ENCODE data around the gene DDN. TPM values are rescaled to one million over a fixed set of nuclear protein-coding genes. Genes with fewer than 3 reads are reported as not detected.

Gene DDN
- total and polyA plus RNA-seq, 2 donors (not counting 1 experiment from before 2014, with no cell fraction given), result 0.10 to 0.75 TPM

DNA sequence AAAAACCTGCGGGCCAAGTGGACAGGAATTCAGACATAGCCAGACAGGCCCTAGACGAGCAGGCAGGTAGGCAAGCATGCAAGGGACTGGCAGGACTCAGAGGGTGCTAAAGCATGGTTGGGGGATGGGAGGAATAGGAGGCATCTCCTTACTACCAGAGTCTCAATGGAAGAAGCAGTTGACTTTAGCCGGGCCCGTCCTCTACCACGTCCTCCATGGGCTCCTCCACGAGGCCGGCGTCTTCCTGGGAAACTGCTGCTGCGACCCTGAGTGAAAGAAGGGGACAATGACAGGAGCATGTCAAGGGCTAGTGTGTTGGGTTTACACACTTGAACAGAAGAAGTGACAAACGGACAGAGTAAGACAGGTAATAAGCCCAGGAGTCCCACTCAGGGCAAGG, 49.8 kb upstream of the DDN start:
- H3K27me3 Mint-ChIP-seq, result no peaks in the 10 kb centered on the region
- ChIA-PET POLR2A (interaction anchor here (1.3 kb wide), 1 partner anchor 21 kb away, joined by 3 read pairs; the partner anchor contains the start of gene RHEBL1), CTCF (interaction anchor here (1.2 to 2.0 kb wide), 2 partner anchors 15 to 27 kb away, joined by 3 to 9 read pairs; no protein-coding TSS in a partner anchor)
- no peaks in the 10 kb centered on the region for H3K9me3 Mint-ChIP-seq (ENCODE audit: insufficient read depth)
- Histone ChIP-seq H3K36me3 (replicated peaks in 1 of 2; ENCODE audit: control extremely low read depth in 1 of 2, control insufficient read depth in 1 of 2, extremely low read depth in 1 of 2, insufficient read depth in 2 of 2, low read length in 1 of 2) (peaks cover 2 to 97% of the 10 kb centered on the region in 2 experiments), H2AFZ (ENCODE audit: insufficient read depth, low read depth, low read length, poor library complexity, severe bottlenecking) (no peak overlapping the region), H3K4me2 (replicated peaks; ENCODE audit: low read depth, low read length, poor library complexity, severe bottlenecking) (no peak overlapping the region), H3K9me3 (ENCODE audit: control extremely low read depth in 1 of 3, control insufficient read depth in 2 of 3, insufficient read depth in 1 of 3, low read length in 2 of 3) (no peaks in the 10 kb centered on the region), H3K27me3 (replicated peaks in 1 of 4; ENCODE audit: control extremely low read depth in 1 of 4, control insufficient read depth in 3 of 4, insufficient read depth in 4 of 4, low read length in 3 of 4) (no peaks in the 10 kb centered on the region), H3K27ac (ENCODE audit: low read length in 2 of 2) (no peak overlapping the region), H3K9ac (ENCODE audit: low read length) (no peak overlapping the region), H3K4me1 (ENCODE audit: control insufficient read depth in 2 of 2, insufficient read depth in 2 of 2, low read length in 2 of 2) (no peaks in the 10 kb centered on the region), H3K79me2 (ENCODE audit: control insufficient read depth, insufficient read depth, low read length) (peaks cover 73% of the 10 kb centered on the region), H4K20me1 (ENCODE audit: control insufficient read depth, insufficient read depth, low read length, poor library complexity, severe bottlenecking) (peaks cover 66% of the 10 kb centered on the region), H3K4me3 (ENCODE audit: control extremely low read depth in 1 of 5, extremely low read depth in 1 of 5, insufficient read depth in 1 of 5, low read depth in 2 of 5, low read length in 4 of 5) (no peak overlapping the region)
- H3K4me1 Mint-ChIP-seq, result peaks cover under 1% of the 10 kb centered on the region
- no peak for ATAC-seq (ENCODE audit: low read depth)
- WGBS (ENCODE audit: insufficient coverage), result 95% methylated on average over 8 of the region's 10 CpGs
- intact Hi-C loops (cut with micrococcal nuclease), result no loop called here
- DNase-seq, result no peak
- TF ChIP-seq EZH2 (IDR thresholded peaks at IDR 0.05; ENCODE audit: borderline replicate concordance, insufficient read depth, low read depth, low read length, poor library complexity, severe bottlenecking), result no peak
- TF ChIP-seq, protein P1, sequence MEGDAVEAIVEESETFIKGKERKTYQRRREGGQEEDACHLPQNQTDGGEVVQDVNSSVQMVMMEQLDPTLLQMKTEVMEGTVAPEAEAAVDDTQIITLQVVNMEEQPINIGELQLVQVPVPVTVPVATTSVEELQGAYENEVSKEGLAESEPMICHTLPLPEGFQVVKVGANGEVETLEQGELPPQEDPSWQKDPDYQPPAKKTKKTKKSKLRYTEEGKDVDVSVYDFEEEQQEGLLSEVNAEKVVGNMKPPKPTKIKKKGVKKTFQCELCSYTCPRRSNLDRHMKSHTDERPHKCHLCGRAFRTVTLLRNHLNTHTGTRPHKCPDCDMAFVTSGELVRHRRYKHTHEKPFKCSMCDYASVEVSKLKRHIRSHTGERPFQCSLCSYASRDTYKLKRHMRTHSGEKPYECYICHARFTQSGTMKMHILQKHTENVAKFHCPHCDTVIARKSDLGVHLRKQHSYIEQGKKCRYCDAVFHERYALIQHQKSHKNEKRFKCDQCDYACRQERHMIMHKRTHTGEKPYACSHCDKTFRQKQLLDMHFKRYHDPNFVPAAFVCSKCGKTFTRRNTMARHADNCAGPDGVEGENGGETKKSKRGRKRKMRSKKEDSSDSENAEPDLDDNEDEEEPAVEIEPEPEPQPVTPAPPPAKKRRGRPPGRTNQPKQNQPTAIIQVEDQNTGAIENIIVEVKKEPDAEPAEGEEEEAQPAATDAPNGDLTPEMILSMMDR (IDR thresholded peaks at IDR 0.05), result no peak
- H3K4me3 Mint-ChIP-seq, result no peak overlapping the region
- no peak overlapping the region for H3K27ac Mint-ChIP-seq

DNA sequence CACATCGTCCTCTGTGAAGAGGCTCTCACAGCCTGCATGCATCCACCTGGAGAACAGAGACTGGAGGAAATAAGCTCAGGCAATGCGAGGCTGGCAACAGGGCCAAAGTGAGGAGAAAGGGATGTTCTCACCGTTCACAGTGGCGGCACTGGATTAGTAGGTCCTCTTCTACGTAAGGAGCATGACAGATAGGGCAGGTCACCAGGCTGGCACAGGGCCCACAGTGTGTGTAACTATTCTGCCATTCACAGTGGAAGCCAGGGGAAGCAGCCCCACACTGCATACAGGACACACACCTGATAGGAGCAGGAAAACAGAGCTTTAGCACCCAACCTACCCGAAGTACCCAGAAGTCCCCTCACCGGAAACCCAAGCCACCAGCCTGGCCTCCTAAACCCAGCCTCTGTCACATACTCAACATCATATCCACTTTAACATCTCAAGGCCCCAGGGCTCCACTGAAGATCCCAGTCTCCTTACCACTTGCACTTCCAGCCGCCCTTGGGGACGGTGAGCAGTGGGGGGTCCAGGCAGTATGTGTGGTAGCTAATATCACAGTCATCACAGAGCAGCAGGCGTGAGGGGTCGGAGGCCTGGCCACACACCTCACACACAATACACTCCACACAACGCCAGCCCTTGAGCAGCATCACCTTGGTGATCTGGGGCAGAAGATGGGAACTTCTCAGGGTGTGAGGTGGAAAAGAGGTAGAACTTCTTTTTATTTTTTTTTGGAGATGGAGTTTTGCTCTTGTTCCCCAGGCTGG, 47.1 kb upstream of the DDN start:
- Mint-ChIP-seq H3K27me3 (no peaks in the 10 kb centered on the region), H3K4me3 (no peak overlapping the region), H3K27ac (no peak overlapping the region), H3K4me1 (peaks cover 2% of the 10 kb centered on the region), H3K9me3 (ENCODE audit: insufficient read depth) (no peaks in the 10 kb centered on the region)
- 98% methylated on average over 7 of the region's 12 CpGs for WGBS (ENCODE audit: insufficient coverage)
- Histone ChIP-seq H3K9me3 (ENCODE audit: control extremely low read depth in 1 of 3, control insufficient read depth in 2 of 3, insufficient read depth in 1 of 3, low read length in 2 of 3) (no peaks in the 10 kb centered on the region), H4K20me1 (ENCODE audit: control insufficient read depth, insufficient read depth, low read length, poor library complexity, severe bottlenecking) (peaks cover 54% of the 10 kb centered on the region), H3K27me3 (replicated peaks in 1 of 4; ENCODE audit: control extremely low read depth in 1 of 4, control insufficient read depth in 3 of 4, insufficient read depth in 4 of 4, low read length in 3 of 4) (no peaks in the 10 kb centered on the region), H3K9ac (ENCODE audit: low read length) (no peak overlapping the region), H3K36me3 (replicated peaks in 1 of 2; ENCODE audit: control extremely low read depth in 1 of 2, control insufficient read depth in 1 of 2, extremely low read depth in 1 of 2, insufficient read depth in 2 of 2, low read length in 1 of 2) (peaks cover 2 to 97% of the 10 kb centered on the region in 2 experiments), H3K79me2 (ENCODE audit: control insufficient read depth, insufficient read depth, low read length) (peaks cover 67% of the 10 kb centered on the region), H2AFZ (ENCODE audit: insufficient read depth, low read depth, low read length, poor library complexity, severe bottlenecking) (no peak overlapping the region), H3K27ac (ENCODE audit: low read length in 2 of 2) (no peak overlapping the region), H3K4me1 (ENCODE audit: control insufficient read depth in 2 of 2, insufficient read depth in 2 of 2, low read length in 2 of 2) (no peaks in the 10 kb centered on the region), H3K4me2 (replicated peaks; ENCODE audit: low read depth, low read length, poor library complexity, severe bottlenecking) (no peak overlapping the region), H3K4me3 (ENCODE audit: control extremely low read depth in 1 of 5, extremely low read depth in 1 of 5, insufficient read depth in 1 of 5, low read depth in 2 of 5, low read length in 4 of 5) (no peak overlapping the region)
- ATAC-seq (ENCODE audit: low read depth), result no peak
- CTCF ChIA-PET, result interaction anchor here (0.6 to 4.2 kb wide), 4 partner anchors 27 to 125 kb away, joined by 3 to 22 read pairs (median 4); partner anchors contain the start of gene PRKAG1
- TF ChIP-seq, protein P1 (IDR thresholded peaks at IDR 0.05), result no peak
- TF ChIP-seq EZH2 (IDR thresholded peaks at IDR 0.05; ENCODE audit: borderline replicate concordance, insufficient read depth, low read depth, low read length, poor library complexity, severe bottlenecking), result no peak
- intact Hi-C loops (cut with micrococcal nuclease), result no loop called here
- POLR2A ChIA-PET, result no interaction called here
- no peak for DNase-seq

Data from B cell (primary cell).